Endothelial cell of umbilical vein (primary cell): Measurements from ENCODE around the gene SLC8A1. TPM values are rescaled to one million over a fixed set of nuclear protein-coding genes. Genes with fewer than 3 reads are reported as not detected.

Experiments used
- BruUV-seq: library from RNA; stranded (reverse); fragments of 400-500 nt; replicated peaks from 2 replicates; lab custom pipeline; 2021; lab: Mats Ljungman, UMichigan
- CTCF ChIA-PET: fragments of 300-600, 350-600 bp; sonication (Branson Sonifier 250); formaldehyde crosslinking; loops from one replicate; lab custom pipeline; 2021; ENCODE audit warnings: antibody characterized with exemption, inconsistent platforms; lab: Charles Lee
- POLR2A ChIA-PET: fragments of 300-600, 350-600 bp; sonication (Branson Sonifier 250); formaldehyde crosslinking; loops from one replicate; lab custom pipeline; 2021; ENCODE audit warnings: antibody characterized with exemption, inconsistent platforms; lab: Charles Lee
- DNase-seq: peaks from one replicate; pipeline ENCODE4 v3.0.0-alpha.2; 2011; ENCODE audit warnings: low read depth, low spot score
- FAIRE-seq: peaks from 2 replicates; lab custom pipeline; 2011; peaks lifted over from hg19 to GRCh38; lab: Jason Lieb, UNC
- H2AFZ ChIP-seq: 2 replicates; pipeline ENCODE4 v1.6.0; 2012; ENCODE audit warnings: low read depth, low read length, control low read depth, inconsistent platforms
- H3K27ac ChIP-seq: 2 replicates; pipeline ENCODE4 v1.5.1; 2011; ENCODE audit warnings: low read depth, mild to moderate bottlenecking, control low read depth, low read length, moderate library complexity; ENCODE audit not compliant: insufficient read depth
- H3K27me3 ChIP-seq, 2 experiments: 2 replicates each; pipeline versions ENCODE4 v1.6.0 to v1.6.1; 2011; ENCODE audit warnings: low read length in 2 of 2, mixed read lengths in 1 of 2; ENCODE audit not compliant: control insufficient read depth in 2 of 2, insufficient read depth in 2 of 2
- H3K36me3 ChIP-seq, 2 experiments: 2 replicates in 1 of 2; 3 replicates in 1 of 2; pipeline ENCODE4 v1.5.1; 2011; ENCODE audit warnings: low read length in 2 of 2, mild to moderate bottlenecking in 1 of 2, moderate library complexity in 1 of 2; ENCODE audit not compliant: control insufficient read depth in 2 of 2, insufficient read depth in 2 of 2; ENCODE audit errors: extremely low read depth in 1 of 2
- H3K4me1 ChIP-seq: 3 replicates; pipeline ENCODE4 v1.5.1; 2011; ENCODE audit warnings: mild to moderate bottlenecking, low read length; ENCODE audit not compliant: control insufficient read depth, insufficient read depth; ENCODE audit errors: extremely low read depth
- H3K4me2 ChIP-seq: 2 replicates; pipeline ENCODE4 v1.6.1; 2011; ENCODE audit warnings: low read length, control low read depth, mixed read lengths; ENCODE audit not compliant: insufficient read depth
- H3K4me3 ChIP-seq, 3 experiments: fragments of 200-600 bp in 1 of 3; sonication (generic), shearing (Covaris generic) in 1 of 3; replicated peaks in 1 of 3; 2 replicates each; pipeline ENCODE4 v1.5.1; 2011 to 2016; ENCODE audit warnings: control low read depth in 3 of 3, low read length in 3 of 3, mild to moderate bottlenecking in 2 of 3, inconsistent platforms in 1 of 3, low read depth in 1 of 3, moderate library complexity in 1 of 3; ENCODE audit not compliant: insufficient read depth in 1 of 3
- H3K79me2 ChIP-seq: 2 replicates; pipeline ENCODE4 v1.6.0; 2012; ENCODE audit warnings: low read length, inconsistent platforms; ENCODE audit not compliant: control insufficient read depth, insufficient read depth
- H3K9ac ChIP-seq: replicated peaks from 2 replicates; pipeline ENCODE3; 2011; ENCODE audit warnings: low read length, control low read depth; ENCODE audit not compliant: insufficient read depth; ENCODE audit errors: extremely low read depth
- H3K9me1 ChIP-seq: replicated peaks from 3 replicates; pipeline ENCODE4 v1.6.0; 2011; ENCODE audit warnings: mild to moderate bottlenecking, low read length; ENCODE audit not compliant: control insufficient read depth, insufficient read depth; ENCODE audit errors: extremely low read depth
- H3K9me3 ChIP-seq: replicated peaks from 2 replicates; pipeline ENCODE4 v1.5.1; 2012; ENCODE audit warnings: low read length, inconsistent platforms; ENCODE audit not compliant: control insufficient read depth, insufficient read depth
- H4K20me1 ChIP-seq: replicated peaks from 2 replicates; pipeline ENCODE3; 2011; ENCODE audit warnings: mild to moderate bottlenecking, low read length; ENCODE audit not compliant: control insufficient read depth, insufficient read depth; ENCODE audit errors: extremely low read depth
- CTCF ChIP-seq, 2 donors: IDR thresholded peaks; 1 replicate in 1 of 2; 2 replicates in 1 of 2; pipeline ENCODE4 v1.5.1; 2011; ENCODE audit warnings: low read length in 2 of 2, mild to moderate bottlenecking in 2 of 2, moderate library complexity in 2 of 2, control low read depth in 1 of 2, inconsistent platforms in 1 of 2, low read depth in 1 of 2; ENCODE audit not compliant: insufficient read depth in 1 of 2; ENCODE audit errors: extremely low read depth in 1 of 2
- EZH2 ChIP-seq: IDR thresholded peaks from 2 replicates; pipeline ENCODE4 v1.6.1; 2012; ENCODE audit warnings: borderline replicate concordance, low read depth, mild to moderate bottlenecking, moderate library complexity, low read length, inconsistent platforms; ENCODE audit not compliant: severe bottlenecking
- FOS ChIP-seq: IDR thresholded peaks from 2 replicates; pipeline ENCODE4 v1.6.1; 2011; ENCODE audit warnings: mild to moderate bottlenecking, low read length, moderate library complexity, borderline replicate concordance; ENCODE audit not compliant: insufficient read depth
- GATA2 ChIP-seq: IDR thresholded peaks from 2 replicates; pipeline ENCODE4 v1.7.0; 2011; ENCODE audit warnings: low read depth, mild to moderate bottlenecking, moderate library complexity, mixed read lengths, low read length; ENCODE audit not compliant: insufficient read length, insufficient read depth
- JUN ChIP-seq: IDR thresholded peaks from 2 replicates; pipeline ENCODE4 v1.6.1; 2011; ENCODE audit warnings: borderline replicate concordance, low read depth; ENCODE audit not compliant: insufficient read length, insufficient read depth
- MYC ChIP-seq: IDR thresholded peaks from one replicate; pipeline ENCODE4 v1.6.1; 2011; ENCODE audit warnings: mild to moderate bottlenecking, low read depth, low read length
- POLR2A ChIP-seq: IDR thresholded peaks from 2 replicates; pipeline ENCODE4 v1.6.1; 2012; ENCODE audit warnings: low read depth, mild to moderate bottlenecking, control low read depth, low read length
- POLR2AphosphoS5 ChIP-seq: IDR thresholded peaks from 2 replicates; pipeline ENCODE4 v1.6.1; 2012; ENCODE audit warnings: low read depth, mild to moderate bottlenecking, control low read depth, low read length, moderate library complexity; ENCODE audit not compliant: insufficient read depth
- dilution Hi-C: fragments of 300-500 bp; cut with MboI; formaldehyde crosslinking; loops from one replicate; pipeline ENCODE4 v1.15.0; 2019; ENCODE audit warnings: low sequenced_read_pairs; ENCODE audit not compliant: extremely low pct_ligation_motif_present
- intact Hi-C: fragments of 100-400 bp; cut with micrococcal nuclease; formaldehyde crosslinking; loops from one replicate; pipeline ENCODE4 v1.10.0; 2022
- polyA plus RNA-seq, 4 experiments: library from polyadenylated mRNA; depleted of rRNA in 3 of 4; stranded (reverse) in 3 of 4; unstranded in 1 of 4; fragments of >200 nt; gene quantifications; 2 replicates each; pipeline versions ENCODE4 v1.2.1 to v1.2.3, GENCODE V29; 2011 to 2012; ENCODE audit warnings: missing spikeins in 1 of 4
- total RNA-seq: library from RNA; stranded (reverse); gene quantifications from 2 replicates; pipeline ENCODE4 v1.2.3, GENCODE V29; 2021
- TF ChIP-seq, protein P1 (sequence below): IDR thresholded peaks from 2 replicates; pipeline ENCODE4 v1.6.1; 2011; ENCODE audit not compliant: insufficient read depth, insufficient read length

Gene SLC8A1
- total and polyA plus RNA-seq, 2 donors (not counting 3 experiments of a cell fraction or from before 2014, with no cell fraction given): 0.19 to 1.8 TPM

DNA sequence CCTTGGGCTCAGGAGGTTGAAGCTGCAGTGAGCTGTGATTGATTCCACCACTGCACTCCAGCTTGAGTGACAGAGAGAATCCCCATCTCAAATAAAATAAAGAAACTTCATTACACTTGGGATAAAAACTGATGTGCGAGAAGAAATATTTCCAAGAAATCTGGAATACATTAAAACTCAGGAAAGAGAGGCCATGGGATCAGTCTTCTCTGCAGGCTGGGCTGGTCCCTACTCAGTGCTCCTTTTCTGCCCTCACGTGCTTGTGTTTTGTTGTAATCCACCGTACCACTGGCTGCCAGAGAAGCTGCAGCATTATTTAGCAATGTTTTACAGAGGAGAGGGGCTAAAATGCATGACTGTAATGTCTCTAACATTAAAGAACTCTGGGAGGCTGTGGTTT, 282.0 kb downstream of the SLC8A1 start:
- intact Hi-C loops (no loop called here), dilution Hi-C loops (no loop called here)
- ChIA-PET POLR2A (no interaction called here), CTCF (no interaction called here)
- no peak overlapping the region for H2AFZ ChIP-seq
- DNase-seq (no peak), FAIRE-seq (no peak)
- no peaks in the 10 kb centered on the region for H3K9me1 ChIP-seq
- H3K27me3 ChIP-seq: no peaks in the 10 kb centered on the region
- no peaks in the 10 kb centered on the region for H3K79me2 ChIP-seq
- peaks cover 7% of the 10 kb centered on the region for H3K4me1 ChIP-seq
- H4K20me1 ChIP-seq: no peaks in the 10 kb centered on the region
- no peak overlapping the region for H3K4me2 ChIP-seq
- H3K4me3 ChIP-seq: no peak overlapping the region
- H3K27ac ChIP-seq: no peak overlapping the region
- H3K9me3 ChIP-seq: no peaks in the 10 kb centered on the region
- no peaks in the 10 kb centered on the region for H3K36me3 ChIP-seq
- TF ChIP-seq JUN: no peak
- TF ChIP-seq FOS: no peak
- TF ChIP-seq GATA2: no peak
- TF ChIP-seq POLR2AphosphoS5: no peak
- no peak for TF ChIP-seq POLR2A
- no peak for TF ChIP-seq CTCF (IDR thresholded peaks at IDR 0.05; ENCODE audit: extremely low read depth in 1 of 2, insufficient read depth in 1 of 2, low read depth in 1 of 2, low read length in 2 of 2)
- TF ChIP-seq, protein P1, sequence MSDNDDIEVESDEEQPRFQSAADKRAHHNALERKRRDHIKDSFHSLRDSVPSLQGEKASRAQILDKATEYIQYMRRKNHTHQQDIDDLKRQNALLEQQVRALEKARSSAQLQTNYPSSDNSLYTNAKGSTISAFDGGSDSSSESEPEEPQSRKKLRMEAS: no peak
- TF ChIP-seq MYC: no peak
- TF ChIP-seq EZH2: no peak
- no peak overlapping the region for H3K9ac ChIP-seq
- BruUV-seq: no TSS peak
